CD4-positive, CD25-positive, alpha-beta regulatory T cell (primary cell): Measurements from ENCODE around the gene CCDC6. TPM values are rescaled to one million over a fixed set of nuclear protein-coding genes. Genes with fewer than 3 reads are reported as not detected.

Experiments used
- ATAC-seq, 2 donors: fragments of 150-1000 bp; cut with Tn5 transposase; one replicate each; pipeline ENCODE4 v1.10.0; 2021; ENCODE audit warnings: low read depth in 2 of 2, moderate number of reproducible peaks in 2 of 2, moderate library complexity in 1 of 2
- DNase-seq, 3 donors: peaks; one replicate each; pipeline versions ENCODE4 v3.0.0 to v3.0.0-alpha.2; 2012 to 2022; ENCODE audit warnings: mixed read lengths in 1 of 3
- H3K27ac ChIP-seq: one replicate; pipeline ENCODE4 v1.7.0; 2013; ENCODE audit warnings: mild to moderate bottlenecking, low read length; ENCODE audit not compliant: insufficient read depth, poor library complexity, severe bottlenecking
- H3K27me3 ChIP-seq: one replicate; pipeline ENCODE4 v1.7.0; 2013; ENCODE audit warnings: low read length; ENCODE audit not compliant: control insufficient read depth, insufficient read depth
- H3K36me3 ChIP-seq: one replicate; pipeline ENCODE4 v1.7.0; 2013; ENCODE audit warnings: mild to moderate bottlenecking, low read length, moderate library complexity; ENCODE audit not compliant: control insufficient read depth, insufficient read depth
- H3K4me1 ChIP-seq: 2 replicates; pipeline ENCODE4 v1.7.0; 2013; ENCODE audit warnings: mild to moderate bottlenecking, low read length; ENCODE audit not compliant: insufficient read depth, control insufficient read depth, poor library complexity, severe bottlenecking
- H3K4me3 ChIP-seq: one replicate; pipeline ENCODE4 v1.7.0; 2013; ENCODE audit warnings: low read depth, mild to moderate bottlenecking, low read length, moderate library complexity
- H3K9me3 ChIP-seq, 2 experiments: 1 replicate in 1 of 2; 2 replicates in 1 of 2; pipeline ENCODE4 v1.7.0; 2013; ENCODE audit warnings: low read length in 2 of 2, mild to moderate bottlenecking in 1 of 2, moderate library complexity in 1 of 2; ENCODE audit not compliant: control insufficient read depth in 2 of 2
- H3K27ac Mint-ChIP-seq, 3 donors: one replicate each; pipeline ENCODE4 v1.8.0; 2020 to 2022; ENCODE audit warnings: mild to moderate bottlenecking in 3 of 3, mixed read lengths in 3 of 3, moderate library complexity in 2 of 3
- H3K27me3 Mint-ChIP-seq: one replicate; pipeline ENCODE4 v1.8.0; 2022; ENCODE audit warnings: mild to moderate bottlenecking, mixed read lengths
- H3K36me3 Mint-ChIP-seq: one replicate; pipeline ENCODE4 v1.8.0; 2020; ENCODE audit warnings: mixed read lengths
- H3K4me1 Mint-ChIP-seq, 4 donors: one replicate each; pipeline ENCODE4 v1.8.0; 2020 to 2022; ENCODE audit warnings: mixed read lengths in 4 of 4, mild to moderate bottlenecking in 1 of 4
- H3K4me3 Mint-ChIP-seq, 4 donors: one replicate each; pipeline ENCODE4 v1.8.0; 2020 to 2022; ENCODE audit warnings: mild to moderate bottlenecking in 4 of 4, mixed read lengths in 4 of 4, moderate library complexity in 3 of 4
- H3K9me3 Mint-ChIP-seq, 7 donors: one replicate each; pipeline ENCODE4 v1.8.0; 2020 to 2022; ENCODE audit warnings: mixed read lengths in 7 of 7, mild to moderate bottlenecking in 3 of 7, moderate library complexity in 2 of 7
- polyA plus RNA-seq, 4 donors: library from polyadenylated mRNA; unstranded; fragments of 300-500 nt; fragmentation: Illumina TruSeq; gene quantifications; one replicate each; pipeline ENCODE4 v1.2.3, GENCODE V29; 2021
- total RNA-seq: library from RNA; stranded (reverse); gene quantifications from one replicate; pipeline ENCODE4 v1.2.3, GENCODE V29; 2022

Gene CCDC6
- total and polyA plus RNA-seq, 5 donors from 2014 or later: 4.4 to 24.8 (median 5.0) TPM

DNA sequence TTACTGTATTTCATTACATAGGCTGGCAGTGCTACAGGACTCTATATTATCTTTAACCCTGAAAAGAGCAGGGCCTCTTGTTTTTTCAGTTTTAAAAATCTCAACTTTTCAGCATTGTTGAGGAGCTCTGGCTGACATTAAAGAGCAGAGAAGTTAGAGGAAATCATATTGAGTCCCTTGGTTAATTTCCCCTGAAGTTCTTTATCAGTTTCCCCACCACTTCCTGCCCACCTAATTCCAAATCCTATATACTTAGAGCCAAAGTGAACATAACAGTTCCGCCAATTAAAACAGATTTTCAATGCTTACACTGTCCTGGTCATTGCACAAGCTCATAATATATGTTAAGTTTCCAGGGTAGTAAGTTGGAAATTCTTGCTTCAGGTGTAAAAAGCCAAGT, 87.1 kb downstream of the CCDC6 start:
- H3K27me3 Mint-ChIP-seq: no peaks in the 10 kb centered on the region
- Histone ChIP-seq H3K36me3 (peaks cover 3% of the 10 kb centered on the region), H3K9me3 (no peaks in the 10 kb centered on the region), H3K4me3 (no peak overlapping the region), H3K27me3 (no peaks in the 10 kb centered on the region), H3K4me1 (peaks cover 7% of the 10 kb centered on the region), H3K27ac (no peak overlapping the region)
- H3K9me3 Mint-ChIP-seq: no peaks in the 10 kb centered on the region
- no peak overlapping the region for H3K27ac Mint-ChIP-seq
- ATAC-seq (no peak), DNase-seq (no peak)
- H3K4me1 Mint-ChIP-seq: peaks cover 3 to 49% (median 40%) of the 10 kb centered on the region in 4 donors
- no peak overlapping the region for H3K4me3 Mint-ChIP-seq
- peaks cover 14% of the 10 kb centered on the region for H3K36me3 Mint-ChIP-seq

DNA sequence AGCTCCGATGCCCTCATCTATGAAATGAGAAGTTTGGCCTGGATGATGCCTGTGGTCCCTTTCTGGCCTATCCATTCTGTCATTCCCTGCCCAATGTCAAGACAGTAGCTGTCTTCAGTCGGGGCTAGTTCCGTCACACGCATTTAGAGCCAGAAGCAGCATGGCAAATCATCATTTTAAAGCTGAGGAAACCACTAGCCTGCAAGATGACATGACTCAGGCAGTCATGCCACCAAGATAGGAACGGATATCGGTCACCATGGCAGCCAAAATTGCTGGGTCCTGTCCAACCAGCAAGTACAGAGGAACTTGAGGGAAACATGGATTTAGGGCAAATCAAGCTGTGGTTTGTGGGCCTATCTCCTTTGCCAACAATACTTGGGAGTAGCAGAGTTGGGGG, 88.6 kb downstream of the CCDC6 start:
- Mint-ChIP-seq H3K9me3 (no peaks in the 10 kb centered on the region), H3K36me3 (peaks cover 23% of the 10 kb centered on the region), H3K4me3 (no peak overlapping the region), H3K4me1 (peaks cover 5 to 45% (median 36%) of the 10 kb centered on the region in 4 donors), H3K27ac (peak overlapping the region in 1 of 3 donors; percentile 10), H3K27me3 (no peaks in the 10 kb centered on the region)
- no peaks in the 10 kb centered on the region for H3K27me3 ChIP-seq
- ATAC-seq: no peak
- no peak for DNase-seq
- no peak overlapping the region for H3K27ac ChIP-seq
- H3K4me1 ChIP-seq: peaks cover 7% of the 10 kb centered on the region
- peaks cover 11% of the 10 kb centered on the region for H3K36me3 ChIP-seq
- no peaks in the 10 kb centered on the region for H3K9me3 ChIP-seq
- no peak overlapping the region for H3K4me3 ChIP-seq

DNA sequence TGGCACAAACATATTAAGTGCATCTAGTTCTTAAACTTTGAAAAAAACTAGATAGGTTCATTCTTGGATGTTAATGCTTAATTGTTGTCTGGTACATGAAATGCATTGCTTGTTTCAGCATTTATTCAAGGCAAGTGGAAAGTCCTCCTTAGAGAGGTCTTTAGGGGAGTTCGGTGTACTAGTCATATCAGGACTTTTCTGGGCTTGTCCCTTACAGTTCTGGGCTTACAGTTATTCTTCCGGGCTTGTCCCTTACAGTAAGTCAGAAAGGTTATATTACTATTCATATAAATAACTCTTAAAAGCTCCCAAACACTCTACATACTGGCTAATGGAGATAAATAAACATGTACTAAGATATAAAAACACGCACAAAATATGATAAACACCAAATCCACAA, 91.5 kb downstream of the CCDC6 start:
- H3K9me3 Mint-ChIP-seq: no peaks in the 10 kb centered on the region
- Histone ChIP-seq H3K9me3 (no peaks in the 10 kb centered on the region), H3K4me1 (peaks cover 7% of the 10 kb centered on the region), H3K27me3 (no peaks in the 10 kb centered on the region), H3K27ac (no peak overlapping the region), H3K36me3 (peaks cover 34% of the 10 kb centered on the region), H3K4me3 (no peak overlapping the region)
- H3K4me1 Mint-ChIP-seq: peaks cover 5 to 29% (median 21%) of the 10 kb centered on the region in 4 donors
- H3K4me3 Mint-ChIP-seq: no peak overlapping the region
- peaks cover 44% of the 10 kb centered on the region for H3K36me3 Mint-ChIP-seq
- ATAC-seq: no peak
- H3K27me3 Mint-ChIP-seq: no peaks in the 10 kb centered on the region
- H3K27ac Mint-ChIP-seq: peak overlapping the region in 2 of 3 donors; percentile 13 to 14
- DNase-seq: no peak

DNA sequence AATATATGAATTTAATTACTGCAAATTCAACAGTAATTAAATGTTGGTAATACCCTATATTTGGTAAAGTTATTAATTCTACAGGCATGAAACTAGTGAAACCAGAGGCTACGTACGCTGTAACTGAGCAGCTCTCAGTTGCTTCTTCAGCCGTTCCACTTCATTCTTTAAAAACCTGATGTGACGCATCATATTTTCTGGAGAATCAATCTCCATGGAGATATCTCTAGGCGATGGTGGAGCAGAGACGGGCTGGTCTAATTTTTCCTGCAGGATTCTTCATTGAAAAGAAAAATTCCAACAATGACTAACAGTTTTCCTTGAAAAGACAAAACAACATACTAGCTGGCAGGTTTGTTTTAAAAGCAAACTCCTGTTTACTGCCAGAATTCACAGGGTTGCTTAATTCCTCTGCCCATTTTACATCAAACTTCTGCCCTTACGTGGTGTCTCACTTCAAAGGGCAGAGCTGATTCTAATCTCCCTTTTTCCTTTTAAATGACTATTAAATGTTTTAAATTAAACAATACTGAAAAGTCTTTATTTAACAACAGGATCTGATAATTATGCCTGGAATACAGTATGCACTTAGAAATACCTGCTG, 93.7 kb downstream of the CCDC6 start:
- Histone ChIP-seq H3K4me3 (no peak overlapping the region), H3K9me3 (no peaks in the 10 kb centered on the region), H3K27ac (no peak overlapping the region), H3K36me3 (peaks cover 53% of the 10 kb centered on the region), H3K4me1 (no peaks in the 10 kb centered on the region), H3K27me3 (no peaks in the 10 kb centered on the region)
- no peak for DNase-seq
- Mint-ChIP-seq H3K9me3 (no peaks in the 10 kb centered on the region), H3K36me3 (peaks cover 49% of the 10 kb centered on the region), H3K4me3 (no peak overlapping the region), H3K4me1 (peaks cover 5 to 20% (median 9%) of the 10 kb centered on the region in 4 donors), H3K27me3 (no peaks in the 10 kb centered on the region), H3K27ac (no peak overlapping the region)
- no peak for ATAC-seq

DNA sequence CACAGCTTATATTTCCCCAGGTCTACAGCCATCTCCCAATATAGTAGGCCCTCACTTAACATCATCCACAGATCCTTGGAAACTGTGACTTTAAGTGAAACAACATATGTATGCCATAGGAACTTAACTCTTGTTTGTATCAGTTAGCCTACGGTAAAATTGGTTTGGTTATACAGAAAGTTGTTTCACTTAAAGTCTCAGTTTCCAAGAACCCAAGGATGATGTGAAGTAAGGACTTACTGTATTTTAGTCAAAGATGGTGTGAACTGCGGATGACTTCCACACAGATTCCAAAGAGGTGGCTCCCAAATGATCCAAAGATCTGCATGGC, 96.7 kb downstream of the CCDC6 start:
- Histone ChIP-seq H3K4me1 (no peaks in the 10 kb centered on the region), H3K27me3 (no peaks in the 10 kb centered on the region), H3K4me3 (no peak overlapping the region), H3K27ac (no peak overlapping the region), H3K36me3 (peaks cover 82% of the 10 kb centered on the region), H3K9me3 (no peaks in the 10 kb centered on the region)
- Mint-ChIP-seq H3K36me3 (peaks cover 64% of the 10 kb centered on the region), H3K4me3 (no peak overlapping the region), H3K9me3 (no peaks in the 10 kb centered on the region), H3K27me3 (no peaks in the 10 kb centered on the region), H3K4me1 (peaks cover 0 to 5% (median 2%) of the 10 kb centered on the region in 4 donors), H3K27ac (no peak overlapping the region)
- ATAC-seq (no peak), DNase-seq (no peak)

DNA sequence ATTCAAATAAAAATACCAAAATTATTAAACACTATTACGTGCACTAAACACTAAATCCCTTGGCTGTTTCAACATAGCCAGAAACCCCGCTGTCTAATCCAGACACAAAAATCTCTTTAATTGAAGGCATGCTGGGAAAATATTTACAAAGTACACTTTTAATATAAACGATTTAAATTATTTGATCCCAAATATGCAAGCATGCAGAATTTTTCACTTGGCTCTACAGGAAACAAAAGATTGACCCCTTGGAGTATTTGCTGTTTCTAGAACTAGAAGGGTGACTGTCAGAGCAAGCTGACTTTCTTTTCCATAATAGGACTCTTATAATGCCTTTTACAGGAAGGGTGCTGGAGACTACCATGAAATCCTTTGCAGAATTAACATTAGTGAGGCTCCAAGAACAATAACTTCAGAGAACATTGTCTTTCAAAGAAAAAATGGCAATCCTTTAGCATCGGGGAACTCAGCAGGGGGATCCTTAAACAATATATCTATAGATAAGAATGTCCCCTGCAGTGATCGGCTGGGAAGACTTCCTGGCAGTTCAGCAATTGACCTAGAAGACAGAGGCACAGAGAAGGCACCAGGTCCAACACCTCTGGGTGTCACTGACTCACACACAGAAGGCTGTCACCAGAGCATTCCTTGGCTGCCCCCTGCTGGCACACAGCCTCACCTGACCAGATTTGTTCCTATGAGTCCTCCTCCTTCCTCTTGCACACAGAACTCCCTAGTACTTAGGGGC, 97.3 kb downstream of the CCDC6 start:
- peaks cover 65% of the 10 kb centered on the region for H3K36me3 Mint-ChIP-seq
- no peak overlapping the region for H3K27ac Mint-ChIP-seq
- H3K27ac ChIP-seq: no peak overlapping the region

DNA sequence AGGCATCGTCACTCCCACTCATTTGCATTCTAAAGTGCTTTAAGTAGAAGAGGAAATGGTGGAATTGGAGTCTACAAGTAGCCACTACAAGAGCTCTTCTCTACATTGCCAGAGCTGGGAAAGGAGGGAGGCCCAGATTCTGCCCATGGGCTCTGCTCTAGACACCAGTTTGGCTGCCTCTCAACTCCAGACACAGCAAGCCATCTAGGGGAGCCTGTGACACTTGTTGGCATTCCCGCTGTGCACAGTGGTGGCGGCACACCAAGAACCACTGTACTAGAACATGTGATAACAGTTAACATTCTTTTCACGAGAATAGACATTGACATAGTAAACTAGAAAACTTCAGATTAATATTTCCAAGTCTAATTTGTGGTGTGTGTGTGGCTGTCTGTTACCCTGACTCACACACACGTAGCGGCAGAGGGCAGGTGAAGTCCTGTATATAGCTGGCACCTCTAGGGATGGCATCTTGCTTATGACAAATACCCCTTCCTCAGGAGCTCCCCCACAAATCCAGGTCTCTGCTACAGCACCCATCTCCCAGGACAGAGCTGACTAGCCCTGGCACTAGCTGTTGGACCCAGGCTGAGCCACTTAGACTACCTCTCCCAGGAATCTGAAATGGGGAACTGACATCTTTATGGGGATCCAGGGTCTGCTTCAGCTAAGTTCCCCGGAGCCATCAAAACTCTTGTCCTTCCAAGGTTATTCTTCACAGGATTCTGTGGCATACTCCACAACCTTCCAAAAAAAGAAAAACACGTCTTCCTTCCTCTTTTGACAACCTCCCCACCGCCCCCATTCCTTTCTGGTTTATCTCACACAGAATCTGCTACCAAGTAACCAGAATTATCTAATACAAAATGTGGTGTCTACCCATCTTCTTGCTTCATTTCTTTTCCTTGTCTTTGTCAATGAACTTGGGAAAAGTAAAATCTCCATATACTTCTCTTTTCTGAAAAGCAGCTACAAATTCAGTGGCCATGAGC, 98.4 kb downstream of the CCDC6 start:
- Mint-ChIP-seq H3K4me3 (no peak overlapping the region), H3K27ac (peak overlapping the region in 2 of 3 donors; percentile 5 to 72), H3K36me3 (peaks cover 68% of the 10 kb centered on the region), H3K4me1 (peaks cover 0 to 3% (median 1%) of the 10 kb centered on the region in 4 donors), H3K27me3 (no peaks in the 10 kb centered on the region), H3K9me3 (no peaks in the 10 kb centered on the region)
- H3K27me3 ChIP-seq: no peaks in the 10 kb centered on the region
- no peaks in the 10 kb centered on the region for H3K9me3 ChIP-seq
- H3K4me3 ChIP-seq: no peak overlapping the region
- DNase-seq: no peak
- H3K27ac ChIP-seq: no peak overlapping the region
- ATAC-seq: no peak
- H3K4me1 ChIP-seq: no peaks in the 10 kb centered on the region
- peaks cover 85% of the 10 kb centered on the region for H3K36me3 ChIP-seq

More for the DNA sequence above, 97.3 kb downstream of the CCDC6 start:
- H3K9me3 ChIP-seq: no peaks in the 10 kb centered on the region
- no peaks in the 10 kb centered on the region for H3K27me3 Mint-ChIP-seq
- H3K4me3 ChIP-seq: no peak overlapping the region
- no peak overlapping the region for H3K4me3 Mint-ChIP-seq
- H3K9me3 Mint-ChIP-seq: no peaks in the 10 kb centered on the region
- no peaks in the 10 kb centered on the region for H3K27me3 ChIP-seq
- no peaks in the 10 kb centered on the region for H3K4me1 ChIP-seq
- DNase-seq: peak; percentile 6 to 76 (median 33)
- peak; percentile 64 to 72 for ATAC-seq
- H3K36me3 ChIP-seq: peaks cover 83% of the 10 kb centered on the region
- H3K4me1 Mint-ChIP-seq: peaks cover 0 to 2% (median 1%) of the 10 kb centered on the region in 4 donors
